BLaER1 (cell line): Measurements from ENCODE around the gene COLEC11.

Experiments used
- H3K27ac ChIP-seq: shearing (Covaris generic); formaldehyde crosslinking; 2 replicates; pipeline ENCODE4 v1.8.1; 2022
- H3K27me3 ChIP-seq: shearing (Covaris generic); formaldehyde crosslinking; 2 replicates; pipeline ENCODE4 v1.8.1; 2022
- H3K36me3 ChIP-seq: shearing (Covaris generic); formaldehyde crosslinking; 2 replicates; pipeline ENCODE4 v1.8.1; 2022
- H3K4me1 ChIP-seq: shearing (Covaris generic); formaldehyde crosslinking; 2 replicates; pipeline ENCODE4 v1.8.1; 2022
- H3K4me2 ChIP-seq: shearing (Covaris generic); formaldehyde crosslinking; 2 replicates; pipeline ENCODE4 v1.8.1; 2022
- H3K4me3 ChIP-seq: shearing (Covaris generic); formaldehyde crosslinking; 2 replicates; pipeline ENCODE4 v1.8.1; 2022
- H3K9ac ChIP-seq: shearing (Covaris generic); formaldehyde crosslinking; 2 replicates; pipeline ENCODE4 v1.8.1; 2022
- H3K9me3 ChIP-seq: shearing (Covaris generic); formaldehyde crosslinking; 2 replicates; pipeline ENCODE4 v1.8.1; 2022
- H4K20me1 ChIP-seq: shearing (Covaris generic); formaldehyde crosslinking; 2 replicates; pipeline ENCODE4 v1.8.1; 2022
- Cebpa-rat ChIP-seq: shearing (Covaris generic); IDR thresholded peaks from 2 replicates; pipeline ENCODE4 v1.8.1; 2022

COLEC11 gene

DNA sequence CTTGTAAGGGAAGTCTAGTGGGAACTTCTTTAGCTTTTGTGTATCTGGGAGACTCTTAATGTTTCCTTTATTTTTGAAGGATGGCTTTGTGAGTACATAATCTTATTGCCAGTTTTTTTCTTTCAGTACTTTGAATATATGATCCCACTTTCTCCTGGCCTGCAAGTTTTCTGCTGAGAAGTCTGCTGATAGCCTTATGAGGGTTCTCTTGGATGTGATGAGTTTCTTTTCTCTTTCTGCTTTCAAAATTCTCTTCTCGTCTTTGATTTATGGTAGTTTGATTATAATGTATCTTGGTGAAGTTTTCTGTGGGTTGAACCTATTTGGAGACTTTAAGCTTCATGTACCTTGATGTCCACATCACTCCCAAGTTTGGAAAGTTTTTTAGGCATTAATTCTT, 28.1 kb downstream of the COLEC11 start:
- Histone ChIP-seq H3K4me1 (no peaks in the 10 kb centered on the region), H3K9ac (no peak overlapping the region), H3K4me3 (no peak overlapping the region), H3K27ac (no peak overlapping the region), H3K36me3 (no peaks in the 10 kb centered on the region), H3K4me2 (no peak overlapping the region), H4K20me1 (no peaks in the 10 kb centered on the region), H3K9me3 (peaks cover 9% of the 10 kb centered on the region), H3K27me3 (no peaks in the 10 kb centered on the region)
- no peak for TF ChIP-seq Cebpa-rat

GRCh38 chr2:3624059-3624794, 29.3 kb downstream of the COLEC11 start:
- Histone ChIP-seq H3K4me1 (no peaks in the 10 kb centered on the region), H4K20me1 (no peaks in the 10 kb centered on the region), H3K9ac (no peak overlapping the region), H3K9me3 (peaks cover 9% of the 10 kb centered on the region), H3K27me3 (no peaks in the 10 kb centered on the region), H3K4me2 (no peak overlapping the region), H3K4me3 (no peak overlapping the region), H3K27ac (no peak overlapping the region), H3K36me3 (no peaks in the 10 kb centered on the region)
- TF ChIP-seq Cebpa-rat, result no peak

DNA sequence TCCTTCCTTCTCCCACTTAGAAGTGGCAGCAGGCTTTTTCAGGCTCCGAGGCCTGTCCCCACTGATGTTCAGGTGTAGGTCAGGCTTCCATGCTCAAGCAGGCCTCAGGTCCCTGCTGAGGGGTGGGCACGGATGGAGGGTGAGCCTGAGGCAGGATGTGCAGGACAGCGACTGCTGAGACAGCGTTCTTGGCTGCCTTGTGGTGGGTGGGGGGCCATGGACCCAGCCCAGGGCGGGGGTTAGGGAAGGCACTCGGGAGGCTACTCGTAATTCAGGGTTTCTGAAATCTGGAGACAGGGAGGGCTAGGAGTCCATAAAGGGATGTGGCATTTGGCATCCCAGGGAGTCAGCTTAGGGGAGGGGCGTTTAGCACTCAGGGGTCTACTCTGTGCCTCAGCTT, 30.3 kb downstream of the COLEC11 start:
- Histone ChIP-seq H3K27me3 (no peaks in the 10 kb centered on the region), H3K4me3 (no peak overlapping the region), H3K4me1 (no peaks in the 10 kb centered on the region), H3K9me3 (peaks cover 9% of the 10 kb centered on the region), H4K20me1 (no peaks in the 10 kb centered on the region), H3K4me2 (no peak overlapping the region), H3K27ac (no peak overlapping the region), H3K9ac (no peak overlapping the region), H3K36me3 (no peaks in the 10 kb centered on the region)
- no peak for TF ChIP-seq Cebpa-rat

GRCh38 chr2:3626118-3626811, 31.4 kb downstream of the COLEC11 start:
- Histone ChIP-seq H3K4me3 (no peak overlapping the region), H3K9ac (no peak overlapping the region), H3K4me2 (no peak overlapping the region), H3K27ac (no peak overlapping the region), H3K27me3 (no peaks in the 10 kb centered on the region), H4K20me1 (no peaks in the 10 kb centered on the region), H3K9me3 (peaks cover 6% of the 10 kb centered on the region; the same call in 1 of the 2 replicates), H3K36me3 (no peaks in the 10 kb centered on the region), H3K4me1 (no peaks in the 10 kb centered on the region)
- no peak for TF ChIP-seq Cebpa-rat

DNA sequence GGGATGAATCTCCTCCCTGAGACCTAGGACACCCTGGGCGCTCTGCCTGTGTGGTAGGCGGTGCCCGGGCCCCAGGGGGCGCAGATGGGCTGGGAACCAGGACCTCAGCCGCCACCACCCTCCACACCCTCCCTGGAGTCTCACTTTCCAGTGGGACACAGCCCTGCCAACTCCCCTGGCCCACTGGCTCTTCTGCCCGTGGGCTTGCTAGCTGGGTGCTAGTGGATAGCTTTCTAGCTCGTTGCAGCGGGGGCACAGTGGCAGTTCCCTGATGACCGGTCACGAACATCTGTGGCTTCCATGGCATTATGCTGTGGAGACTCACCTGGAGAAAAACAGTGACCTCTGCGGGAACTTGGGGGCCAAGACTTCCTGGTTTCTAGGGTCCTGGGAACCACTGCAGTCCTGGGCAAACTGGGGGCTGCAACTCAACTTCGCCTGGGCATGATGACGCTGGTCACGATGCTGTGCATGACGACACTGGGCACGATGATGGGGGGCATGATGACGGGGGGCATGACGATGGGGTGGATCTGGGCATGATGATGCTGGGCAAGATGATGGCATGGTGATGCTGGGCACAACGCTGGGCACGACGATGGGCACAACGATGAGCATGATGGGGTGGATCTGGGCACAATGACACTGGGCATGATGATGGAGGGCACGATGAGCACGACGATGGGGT, 32.0 kb downstream of the COLEC11 start:
- Histone ChIP-seq H3K4me2 (no peak overlapping the region), H4K20me1 (no peaks in the 10 kb centered on the region), H3K27ac (no peak overlapping the region), H3K9me3 (peaks cover 3% of the 10 kb centered on the region; the same call in 1 of the 2 replicates), H3K9ac (no peak overlapping the region), H3K4me3 (no peak overlapping the region), H3K27me3 (no peaks in the 10 kb centered on the region), H3K36me3 (no peaks in the 10 kb centered on the region), H3K4me1 (no peaks in the 10 kb centered on the region)
- no peak for TF ChIP-seq Cebpa-rat

- H3K27ac ChIP-seq, result no peak overlapping the region
- no peaks in the 10 kb centered on the region for H3K36me3 ChIP-seq
- H3K9ac ChIP-seq, result no peak overlapping the region
- TF ChIP-seq Cebpa-rat, result no peak
- no peaks in the 10 kb centered on the region for H4K20me1 ChIP-seq
- no peaks in the 10 kb centered on the region for H3K9me3 ChIP-seq
- H3K4me1 ChIP-seq, result no peaks in the 10 kb centered on the region
- no peak overlapping the region for H3K4me3 ChIP-seq
- no peak overlapping the region for H3K4me2 ChIP-seq
- no peaks in the 10 kb centered on the region for H3K27me3 ChIP-seq
These were observed 32.7 kb downstream of the COLEC11 start for GRCh38 chr2:3627500-3628100.

- Histone ChIP-seq H3K27ac (no peak overlapping the region), H3K9me3 (no peaks in the 10 kb centered on the region)
These were observed 33.3 kb downstream of the COLEC11 start for GRCh38 chr2:3628241-3628679.

DNA sequence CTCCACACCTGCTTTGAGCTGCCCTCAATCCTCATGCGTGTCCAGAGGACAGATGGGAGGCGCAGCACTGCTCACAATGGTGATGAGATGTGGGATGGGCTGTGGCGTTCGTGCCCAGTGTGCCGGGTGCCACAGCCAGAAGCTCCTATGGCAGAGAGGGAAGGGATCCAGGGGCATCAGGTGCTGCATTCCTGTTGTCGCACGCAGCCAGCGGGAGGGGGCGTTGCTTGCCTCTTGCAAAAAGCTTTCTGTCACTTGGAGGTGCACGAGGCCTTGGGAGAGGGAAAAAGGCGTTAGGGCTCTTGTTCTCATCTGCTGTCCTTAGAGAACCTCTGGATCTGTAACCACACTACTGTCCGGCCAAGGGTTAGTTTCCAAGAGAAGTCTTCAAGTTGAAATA, 33.9 kb downstream of the COLEC11 start:
- Histone ChIP-seq H3K4me1 (no peaks in the 10 kb centered on the region), H3K9me3 (no peaks in the 10 kb centered on the region), H3K4me2 (no peak overlapping the region), H3K9ac (no peak overlapping the region), H4K20me1 (no peaks in the 10 kb centered on the region), H3K4me3 (no peak overlapping the region), H3K36me3 (no peaks in the 10 kb centered on the region), H3K27ac (no peak overlapping the region), H3K27me3 (no peaks in the 10 kb centered on the region)
- TF ChIP-seq Cebpa-rat, result no peak

More at GRCh38 chr2:3628241-3628679, 33.3 kb downstream of the COLEC11 start:
- no peak for TF ChIP-seq Cebpa-rat
- Histone ChIP-seq H3K36me3 (no peaks in the 10 kb centered on the region), H3K9ac (no peak overlapping the region), H4K20me1 (no peaks in the 10 kb centered on the region), H3K4me2 (no peak overlapping the region), H3K4me1 (no peaks in the 10 kb centered on the region), H3K4me3 (no peak overlapping the region), H3K27me3 (no peaks in the 10 kb centered on the region)

GRCh38 chr2:3630631-3631030, 35.7 kb downstream of the COLEC11 start:
- H3K9ac ChIP-seq, result no peak overlapping the region
- H4K20me1 ChIP-seq, result no peaks in the 10 kb centered on the region
- no peaks in the 10 kb centered on the region for H3K36me3 ChIP-seq
- no peaks in the 10 kb centered on the region for H3K9me3 ChIP-seq
- H3K4me2 ChIP-seq, result no peak overlapping the region
- H3K27me3 ChIP-seq, result no peaks in the 10 kb centered on the region
- no peaks in the 10 kb centered on the region for H3K4me1 ChIP-seq
- no peak overlapping the region for H3K27ac ChIP-seq
- no peak for TF ChIP-seq Cebpa-rat
- no peak overlapping the region for H3K4me3 ChIP-seq
